Gastrocnemius medialis (tissue), 4 donors: ENCODE data around the gene LRMDA.

Source experiments
- CTCF ChIP-seq, 5 experiments: fragments of 450-650 bp in 3 of 5; fragments of 200-600 bp in 2 of 5; sonication (generic) in 2 of 5; IDR thresholded peaks in 4 of 5; conservative IDR thresholded peaks in 1 of 5; 1 replicate in 4 of 5; 2 replicates in 1 of 5; pipeline ENCODE4 v1.5.1; 2016 to 2019; ENCODE audit warnings: antibody characterized with exemption in 5 of 5, mild to moderate bottlenecking in 3 of 5, moderate library complexity in 3 of 5
- POLR2A ChIP-seq, 2 donors: fragments of 450-650 bp; IDR thresholded peaks; one replicate each; pipeline ENCODE4 v1.6.1; 2017; ENCODE audit warnings: antibody characterized with exemption in 2 of 2, mild to moderate bottlenecking in 2 of 2, moderate library complexity in 2 of 2

GRCh38 chr10:76488602-76489001 is 1057.2 kb downstream of the LRMDA start:
- TF ChIP-seq CTCF (IDR thresholded peaks at IDR 0.05 in 4 of 5, conservative IDR thresholded peaks at IDR 0.05 in 1 of 5): no peak
- no peak for TF ChIP-seq POLR2A (IDR thresholded peaks at IDR 0.05)
